ENCODE results near the gene STKLD1. TPM values are rescaled to one million over a fixed set of nuclear protein-coding genes. Genes with fewer than 3 reads are reported as not detected.
A peak's percentile ranks its signal among the peaks of the same experiment; 100 is the strongest.

The STKLD1 gene
- total and polyA plus RNA-seq, 9 of the 15 experiments (the other 6 are each of a cell fraction or from before 2014, with no cell fraction given) = 0.10 to 0.65 (median 0.33) TPM; not detected in 2

GRCh38 chr9:133335924-133336811, 40.0 kb upstream of the STKLD1 start, which contains the start of gene SURF6 (continued):
- TF ChIP-seq ADNP (tag; IDR thresholded peaks at IDR 0.05) (no peak), HINFP (tag; conservative IDR thresholded peaks at IDR 0.05; ENCODE audit: low read depth) (no peak), RAD21 (CRISPR knock-in tag; conservative IDR thresholded peaks at IDR 0.05 in 1 of 2, IDR thresholded peaks at IDR 0.05 in 1 of 2) (no peak), SRSF1 (IDR thresholded peaks at IDR 0.05; ENCODE audit: low read depth, low read length) (no peak), KLF1 (tag; IDR thresholded peaks at IDR 0.05) (peak; percentile 89), ZC3H11A (IDR thresholded peaks at IDR 0.05; ENCODE audit: low read depth, low read length) (no peak), ATF1 (CRISPR knock-in tag; IDR thresholded peaks at IDR 0.05) (no peak), ATF1 (tag; IDR thresholded peaks at IDR 0.05) (peak; percentile 82), KLF16 (IDR thresholded peaks at IDR 0.05) (no peak), THRA (IDR thresholded peaks at IDR 0.05) (no peak), ZNF76 (CRISPR knock-in tag; IDR thresholded peaks at IDR 0.05; ENCODE audit: borderline replicate concordance) (no peak), MED1 (CRISPR knock-in tag; IDR thresholded peaks at IDR 0.05; ENCODE audit: borderline replicate concordance) (no peak), ERF (CRISPR knock-in tag; IDR thresholded peaks at IDR 0.05) (peak; percentile 43; the same call in 1 of the 2 replicates), FOXJ3 (CRISPR knock-in tag; IDR thresholded peaks at IDR 0.05) (no peak), KAT2B (IDR thresholded peaks at IDR 0.05; ENCODE audit: low read depth, low read length) (no peak), ZBTB1 (CRISPR knock-in tag; IDR thresholded peaks at IDR 0.05; ENCODE audit: borderline replicate concordance, low read depth) (no peak; the same call in 1 of the 2 replicates), CREB3 (tag; conservative IDR thresholded peaks at IDR 0.05; ENCODE audit: low read depth) (peak; percentile 73; the same call in 1 of the 2 replicates), ZNF23 (CRISPR knock-in tag; IDR thresholded peaks at IDR 0.05) (no peak), HES1 (IDR thresholded peaks at IDR 0.05; ENCODE audit: low read depth) (no peak), RBM25 (IDR thresholded peaks at IDR 0.05; ENCODE audit: low read depth, low read length, severe bottlenecking) (peak; percentile 77), EZH2 (IDR thresholded peaks at IDR 0.05; ENCODE audit: borderline replicate concordance, low read depth, low read length) (no peak), GATAD2A (IDR thresholded peaks at IDR 0.05) (peak; percentile 47; the same call in 1 of the 2 replicates), SPI1 (IDR thresholded peaks at IDR 0.05; ENCODE audit: borderline replicate concordance, low read depth, low read length) (no peak), ZC3H4 (CRISPR knock-in tag; IDR thresholded peaks at IDR 0.05; ENCODE audit: borderline replicate concordance) (no peak)

Measured in K562 (cell line).